WTC11 (cell line): ENCODE data around the gene PPP6R3. TPM values are rescaled to one million over a fixed set of nuclear protein-coding genes. Genes with fewer than 3 reads are reported as not detected.

Experiments used
- ARID4B ChIP-seq: sonication (generic); formaldehyde crosslinking; IDR thresholded peaks from 2 replicates; pipeline ENCODE4 v1.8.0; 2023; ENCODE audit warnings: missing genetic modification reagents, mild to moderate bottlenecking, borderline replicate concordance
- ATF3 ChIP-seq: sonication (generic); formaldehyde crosslinking; conservative IDR thresholded peaks from 2 replicates; pipeline ENCODE4 v1.8.1; 2022; ENCODE audit warnings: mild to moderate bottlenecking, missing genetic modification reagents
- ATF6 ChIP-seq: sonication (generic); formaldehyde crosslinking; IDR thresholded peaks from 2 replicates; pipeline ENCODE4 v1.8.1; 2023; ENCODE audit warnings: mild to moderate bottlenecking, missing genetic modification reagents
- CREB1 ChIP-seq: sonication (generic); formaldehyde crosslinking; IDR thresholded peaks from 2 replicates; pipeline ENCODE4 v1.8.0; 2023; ENCODE audit warnings: mild to moderate bottlenecking, missing genetic modification reagents
- E2F5 ChIP-seq: sonication (generic); formaldehyde crosslinking; IDR thresholded peaks from 2 replicates; pipeline ENCODE4 v1.8.1; 2022; ENCODE audit warnings: mild to moderate bottlenecking, moderate library complexity, missing genetic modification reagents
- EMX1 ChIP-seq: fragments of 250-450 bp; sonication (Bioruptor Pico); IDR thresholded peaks from 2 replicates; pipeline ENCODE4 v1.8.0; 2021; ENCODE audit warnings: mild to moderate bottlenecking
- FOXP1 ChIP-seq: sonication (generic); formaldehyde crosslinking; IDR thresholded peaks from 2 replicates; pipeline ENCODE4 v1.8.0; 2022; ENCODE audit warnings: missing genetic modification reagents, mild to moderate bottlenecking, moderate library complexity, borderline replicate concordance
- GRHL2 ChIP-seq: fragments of 250-450 bp; sonication (Bioruptor Pico); IDR thresholded peaks from 2 replicates; pipeline ENCODE4 v1.8.0; 2022; ENCODE audit warnings: mild to moderate bottlenecking, moderate library complexity; ENCODE audit not compliant: insufficient replicate concordance, severe bottlenecking
- JAZF1 ChIP-seq: fragments of 250-450 bp; sonication (Bioruptor Pico); IDR thresholded peaks from 2 replicates; pipeline ENCODE4 v1.9.0; 2021; ENCODE audit warnings: moderate library complexity, mild to moderate bottlenecking, inconsistent platforms
- KAT7 ChIP-seq: sonication (generic); formaldehyde crosslinking; IDR thresholded peaks from 2 replicates; pipeline ENCODE4 v1.8.1; 2023; ENCODE audit warnings: missing genetic modification reagents, mild to moderate bottlenecking, borderline replicate concordance
- MYBL2 ChIP-seq: sonication (generic); formaldehyde crosslinking; IDR thresholded peaks from 2 replicates; pipeline ENCODE4 v1.8.1; 2023; ENCODE audit warnings: mild to moderate bottlenecking, moderate library complexity, missing genetic modification reagents
- NR1H2 ChIP-seq: sonication (generic); formaldehyde crosslinking; IDR thresholded peaks from 2 replicates; pipeline ENCODE4 v1.9.0; 2021; ENCODE audit warnings: mild to moderate bottlenecking, moderate library complexity, missing genetic modification reagents
- NR2C2 ChIP-seq: sonication (generic); formaldehyde crosslinking; IDR thresholded peaks from 2 replicates; pipeline ENCODE4 v1.8.0; 2022; ENCODE audit warnings: mild to moderate bottlenecking, missing genetic modification reagents
- NR3C1 ChIP-seq: sonication (generic); formaldehyde crosslinking; conservative IDR thresholded peaks from 2 replicates; pipeline ENCODE4 v1.8.1; 2023; ENCODE audit warnings: low read depth, mild to moderate bottlenecking, missing genetic modification reagents
- PRDM15 ChIP-seq: sonication (generic); formaldehyde crosslinking; IDR thresholded peaks from 2 replicates; pipeline ENCODE4 v1.8.0; 2022; ENCODE audit warnings: missing genetic modification reagents
- PRRX2 ChIP-seq: fragments of 250-450 bp; sonication (Bioruptor Pico); IDR thresholded peaks from 2 replicates; pipeline ENCODE4 v1.8.0; 2021; ENCODE audit warnings: mild to moderate bottlenecking
- RELA ChIP-seq: sonication (generic); formaldehyde crosslinking; IDR thresholded peaks from 2 replicates; pipeline ENCODE4 v1.8.1; 2022; ENCODE audit warnings: missing genetic modification reagents, mild to moderate bottlenecking, borderline replicate concordance
- SOX15 ChIP-seq: fragments of 250-450 bp; sonication (Bioruptor Pico); IDR thresholded peaks from 2 replicates; pipeline ENCODE4 v1.9.0; 2021; ENCODE audit warnings: mild to moderate bottlenecking
- USF1 ChIP-seq: sonication (generic); formaldehyde crosslinking; IDR thresholded peaks from 2 replicates; pipeline ENCODE4 v1.8.0; 2022; ENCODE audit warnings: mild to moderate bottlenecking, missing genetic modification reagents
- ZNF138 ChIP-seq: sonication (generic); formaldehyde crosslinking; conservative IDR thresholded peaks from 2 replicates; pipeline ENCODE4 v1.8.1; 2022; ENCODE audit warnings: mild to moderate bottlenecking, moderate library complexity, missing genetic modification reagents
- ZNF263 ChIP-seq: sonication (generic); formaldehyde crosslinking; IDR thresholded peaks from 2 replicates; pipeline ENCODE4 v1.8.1; 2022; ENCODE audit warnings: low read depth, mild to moderate bottlenecking, moderate library complexity, missing genetic modification reagents
- ZNF281 ChIP-seq: sonication (generic); formaldehyde crosslinking; IDR thresholded peaks from 2 replicates; pipeline ENCODE4 v1.8.0; 2023; ENCODE audit warnings: mild to moderate bottlenecking, missing genetic modification reagents
- ZNF416 ChIP-seq: fragments of 250-450 bp; sonication (Bioruptor Pico); IDR thresholded peaks from 2 replicates; pipeline ENCODE4 v1.9.0; 2021; ENCODE audit warnings: mild to moderate bottlenecking, inconsistent platforms
- ZNF423 ChIP-seq: fragments of 250-450 bp; sonication (Bioruptor Pico); IDR thresholded peaks from 2 replicates; pipeline ENCODE4 v2.1.2; 2022; ENCODE audit warnings: mild to moderate bottlenecking, moderate library complexity
- total RNA-seq: library from RNA; stranded (reverse); gene quantifications from 3 replicates; pipeline ENCODE4 v1.2.3, GENCODE V29; 2021

The PPP6R3 gene
- total RNA-seq, 1 experiment from 2014 or later, result 138 TPM

GRCh38 chr11:68460741-68461574, at the start of gene PPP6R3 (continued):
- no peak; the same call in 1 of the 2 replicates for TF ChIP-seq MYBL2 (CRISPR knock-in tag)
- TF ChIP-seq KAT7, result no peak
- TF ChIP-seq ZNF263 (CRISPR knock-in tag), result 0 out of 2 replicates have a peak, but pooled peaks have one; percentile 44
- TF ChIP-seq NR1H2 (CRISPR knock-in tag), result no peak
- TF ChIP-seq SOX15, result no peak
- TF ChIP-seq ZNF281 (CRISPR knock-in tag), result no peak
- no peak for TF ChIP-seq FOXP1 (CRISPR knock-in tag)
- TF ChIP-seq USF1 (CRISPR knock-in tag), result no peak
- no peak for TF ChIP-seq EMX1 (CRISPR knock-in tag)
- TF ChIP-seq ARID4B (CRISPR knock-in tag), result no peak
- TF ChIP-seq ATF6, result no peak
- no peak for TF ChIP-seq GRHL2 (CRISPR knock-in tag)
- no peak for TF ChIP-seq PRRX2
- no peak for TF ChIP-seq CREB1 (CRISPR knock-in tag)
- no peak for TF ChIP-seq NR2C2
- TF ChIP-seq ZNF138 (CRISPR knock-in tag), result no peak
- no peak for TF ChIP-seq E2F5 (CRISPR knock-in tag)
- no peak for TF ChIP-seq JAZF1 (CRISPR knock-in tag)
- no peak for TF ChIP-seq PRDM15 (CRISPR knock-in tag)
- no peak for TF ChIP-seq ATF3 (CRISPR knock-in tag)
- TF ChIP-seq NR3C1 (CRISPR knock-in tag), result no peak
- 0 out of 2 replicates have a peak, but pooled peaks have one; percentile 14 for TF ChIP-seq RELA (CRISPR knock-in tag)
- TF ChIP-seq ZNF416 (CRISPR knock-in tag), result no peak
- TF ChIP-seq ZNF423 (CRISPR knock-in tag), result 0 out of 2 replicates have a peak, but pooled peaks have one; percentile 35
